Stimulated activated CD4-positive, alpha-beta T cell treated with anti-CD3 and anti-CD28 coated beads, Interleukin-2, amount 100 ng/mL, for 48 hours (primary cell): ENCODE results near the gene LARP1.
"Not testable (repeated sequence)": the region's sequence is repeated elsewhere in the genome, so short reads cannot be mapped to it uniquely, and the experiment has no call there.

Source experiments
- DNase-seq, 2 donors: peaks; one replicate each; pipeline ENCODE4 v3.0.0-alpha.2; 2020

Gene LARP1

DNA sequence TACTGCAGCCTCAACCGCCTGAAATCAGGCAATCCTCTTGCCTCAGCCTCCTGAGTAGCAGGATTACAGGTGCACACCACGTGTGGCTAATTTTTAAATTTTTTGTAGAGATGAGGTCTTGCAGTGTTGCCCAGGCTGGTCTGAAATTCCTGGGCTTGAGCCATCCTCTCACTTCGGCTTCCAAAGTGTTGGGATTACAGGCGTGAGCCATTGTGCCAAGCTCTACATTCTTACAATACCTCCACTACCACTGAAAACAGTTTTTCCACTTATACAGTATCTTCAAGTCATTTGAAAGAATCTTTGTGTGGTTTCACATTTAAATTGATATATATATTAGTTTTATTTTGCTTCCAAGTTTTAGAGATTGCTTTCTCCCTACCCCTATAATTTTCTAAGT lies 42.6 kb downstream of the LARP1 start:
- DNase-seq, result no peak

DNA sequence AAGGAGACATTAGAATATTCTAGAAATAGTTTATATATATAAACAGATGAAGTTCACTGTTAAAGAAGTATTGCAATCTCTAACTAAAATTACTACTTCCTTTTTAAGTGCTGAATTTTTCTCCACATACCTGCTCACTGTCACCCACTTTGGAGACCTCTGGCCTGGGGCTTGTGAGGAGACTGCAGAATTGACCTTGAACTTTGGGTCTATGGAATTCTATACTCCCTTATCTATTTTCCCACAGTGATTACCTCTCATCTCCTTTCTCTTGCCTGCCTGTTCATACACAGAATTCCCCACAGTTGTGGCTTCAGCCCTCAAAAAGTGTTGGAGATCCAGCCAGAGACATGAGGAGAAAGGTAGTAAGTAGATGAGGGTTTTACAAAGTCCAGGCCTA lies 45.4 kb downstream of the LARP1 start:
- no peak for DNase-seq

DNA sequence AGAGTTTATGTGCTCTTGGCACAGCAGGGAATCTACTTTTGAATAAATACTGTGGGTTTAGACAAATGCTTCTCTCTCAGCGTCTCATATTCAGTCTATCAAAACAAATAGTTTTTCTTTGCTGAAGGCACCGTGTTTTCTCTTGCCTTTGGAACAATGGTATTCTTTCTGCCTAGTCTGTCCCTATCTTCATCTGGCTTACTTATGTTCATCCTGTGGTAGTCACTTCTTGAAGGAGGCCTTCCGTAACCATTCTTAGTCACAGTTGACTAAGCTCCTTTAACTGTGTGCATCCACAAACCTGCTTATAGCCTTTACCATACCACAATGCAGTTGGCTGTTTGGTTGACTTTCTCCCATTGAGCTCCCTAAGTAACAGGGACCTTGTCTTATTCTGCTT lies 45.9 kb downstream of the LARP1 start:
- DNase-seq, result no peak

DNA sequence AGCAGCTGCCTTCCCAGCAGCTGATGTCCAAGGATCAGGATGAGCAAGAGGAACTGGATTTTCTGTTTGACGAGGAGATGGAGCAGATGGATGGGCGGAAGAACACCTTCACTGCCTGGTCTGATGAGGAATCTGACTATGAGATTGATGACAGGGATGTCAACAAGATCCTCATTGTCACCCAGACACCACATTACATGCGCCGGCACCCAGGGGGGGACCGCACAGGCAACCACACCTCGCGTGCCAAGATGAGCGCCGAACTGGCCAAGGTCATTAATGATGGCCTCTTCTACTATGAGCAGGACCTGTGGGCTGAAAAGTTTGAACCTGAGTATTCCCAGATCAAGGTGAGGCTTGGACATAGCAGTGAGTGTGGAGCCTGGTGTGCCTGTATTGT lies 46.9 kb downstream of the LARP1 start:
- DNase-seq, result no peak

DNA sequence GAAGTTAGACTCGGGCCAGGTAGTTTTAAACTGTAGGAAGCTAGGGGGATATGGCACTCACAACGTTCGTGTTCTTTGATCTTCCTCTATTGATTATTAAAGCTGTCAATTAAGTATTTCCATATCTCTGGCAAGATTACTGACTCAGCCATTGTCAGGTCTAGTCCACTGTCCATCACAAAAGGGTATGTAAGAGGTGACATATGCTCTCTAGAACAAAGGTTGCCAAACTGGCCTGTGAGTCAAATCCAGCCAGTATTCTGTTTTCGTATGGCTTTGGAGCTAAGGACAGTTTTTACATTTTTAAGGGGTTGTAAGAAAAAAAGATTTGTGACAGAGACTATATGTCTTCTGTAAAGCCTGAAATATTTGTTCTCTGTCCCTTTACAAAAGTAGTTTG lies 51.0 kb downstream of the LARP1 start:
- DNase-seq, result no peak

DNA sequence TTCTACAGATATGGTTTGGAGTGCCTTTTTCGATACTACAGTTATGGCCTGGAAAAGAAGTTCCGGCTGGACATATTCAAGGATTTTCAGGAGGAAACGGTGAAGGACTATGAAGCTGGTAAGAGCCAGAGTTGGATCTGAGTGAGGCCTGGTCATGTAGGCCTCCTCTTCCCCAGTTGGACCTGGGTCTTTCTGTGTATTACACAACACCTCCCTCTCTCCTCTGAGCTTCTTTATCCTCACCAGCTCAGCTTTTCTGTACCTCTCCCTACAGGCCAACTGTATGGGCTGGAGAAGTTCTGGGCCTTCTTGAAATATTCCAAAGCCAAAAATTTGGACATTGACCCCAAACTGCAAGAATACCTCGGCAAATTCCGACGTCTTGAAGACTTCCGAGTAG lies 56.1 kb downstream of the LARP1 start:
- DNase-seq, result no peak

- DNase-seq, result peak; percentile 53 to 57
These were observed 56.7 kb downstream of the LARP1 start for GRCh38 chr5:154811653-154812465.

DNA sequence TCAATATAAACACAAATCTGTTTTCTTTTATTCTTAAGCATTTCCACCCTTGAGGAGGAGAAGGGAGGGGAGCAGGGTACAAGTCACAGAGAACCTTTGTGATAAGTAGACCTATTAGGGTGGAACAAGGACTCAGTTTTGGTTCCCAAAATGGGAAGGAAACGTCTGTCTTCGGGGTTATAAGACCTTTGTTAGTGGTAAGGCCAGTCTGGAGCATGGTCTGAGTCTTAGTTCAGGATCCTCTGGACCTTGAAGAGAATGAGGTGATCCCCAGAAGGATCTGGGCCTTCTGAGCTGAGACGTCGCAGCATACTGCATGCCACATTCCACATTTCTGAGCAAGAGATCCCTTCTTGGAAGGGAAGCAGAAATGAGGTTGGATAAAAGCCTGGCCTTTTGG lies 58.0 kb downstream of the LARP1 start:
- DNase-seq, result no peak

DNA sequence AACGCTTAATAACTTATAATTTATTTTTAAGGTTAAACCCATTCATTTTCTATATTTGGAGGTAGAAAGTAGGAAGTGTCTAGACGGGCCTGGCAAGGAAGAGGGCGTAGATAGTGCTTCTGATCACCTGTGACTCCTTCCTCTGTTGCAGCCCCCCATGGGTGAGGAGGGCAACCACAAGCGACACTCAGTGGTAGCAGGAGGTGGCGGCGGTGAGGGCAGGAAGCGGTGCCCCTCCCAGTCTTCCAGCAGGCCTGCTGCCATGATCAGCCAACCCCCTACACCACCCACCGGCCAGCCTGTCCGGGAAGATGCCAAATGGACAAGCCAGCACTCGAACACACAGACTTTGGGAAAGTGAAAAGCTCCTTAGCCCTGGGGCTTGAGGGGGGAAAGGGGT lies 58.6 kb downstream of the LARP1 start:
- no peak for DNase-seq

- DNase-seq, result no peak
These were observed 59.8 kb downstream of the LARP1 start for GRCh38 chr5:154815025-154815424.

- no peak for DNase-seq
These were observed 60.6 kb downstream of the LARP1 start for GRCh38 chr5:154815684-154816247.

DNA sequence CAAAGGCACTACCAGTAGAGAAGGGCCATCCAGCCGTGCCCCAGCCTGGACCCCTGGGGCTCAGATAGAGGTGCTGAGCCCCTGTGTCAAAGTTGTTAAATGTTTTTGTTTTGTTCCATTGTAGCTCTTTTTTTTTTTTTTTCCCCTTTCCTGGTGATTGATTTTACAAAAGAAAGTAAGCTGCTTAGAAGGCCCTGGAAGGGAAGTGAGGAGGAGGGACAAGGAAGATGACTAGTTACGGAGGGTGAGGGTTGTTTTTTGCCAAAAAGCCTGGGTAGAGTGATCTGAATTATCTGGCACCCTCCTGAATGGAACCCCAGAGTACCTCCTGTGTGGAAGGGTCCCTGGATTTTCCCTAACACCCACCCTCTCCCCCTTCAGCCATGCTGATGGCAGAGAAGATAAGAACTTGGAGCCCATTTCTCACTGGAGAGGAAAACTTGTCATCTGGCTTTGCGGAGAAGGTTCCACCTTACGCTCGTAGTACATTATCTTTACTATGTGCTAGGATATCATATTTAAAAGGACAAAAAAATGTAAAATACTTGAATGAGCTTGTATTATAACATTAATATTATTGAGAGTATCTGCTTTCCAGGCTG lies 61.8 kb downstream of the LARP1 start:
- no peak for DNase-seq

DNA sequence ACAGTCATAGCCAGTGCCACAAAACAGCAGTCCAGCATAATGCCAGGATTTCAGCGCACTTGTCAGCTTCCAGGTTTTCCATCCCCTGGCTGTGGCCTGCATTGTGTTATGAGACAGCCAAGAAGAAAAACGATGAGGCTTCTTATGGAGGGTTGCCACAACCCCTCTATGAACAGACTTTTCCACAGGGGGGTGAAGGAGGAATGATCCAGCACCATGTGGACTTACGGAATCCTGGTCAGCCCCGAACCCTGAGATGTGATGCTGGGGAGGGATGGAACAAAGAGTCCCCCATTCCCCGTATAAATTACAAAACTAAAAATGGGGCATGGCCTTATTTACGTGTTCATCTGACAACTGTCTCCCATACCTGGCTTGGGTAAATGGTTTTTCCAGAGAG lies 62.6 kb downstream of the LARP1 start:
- DNase-seq, result no peak

- DNase-seq, result no peak
These were observed 63.4 kb downstream of the LARP1 start for GRCh38 chr5:154818471-154819116.

DNA sequence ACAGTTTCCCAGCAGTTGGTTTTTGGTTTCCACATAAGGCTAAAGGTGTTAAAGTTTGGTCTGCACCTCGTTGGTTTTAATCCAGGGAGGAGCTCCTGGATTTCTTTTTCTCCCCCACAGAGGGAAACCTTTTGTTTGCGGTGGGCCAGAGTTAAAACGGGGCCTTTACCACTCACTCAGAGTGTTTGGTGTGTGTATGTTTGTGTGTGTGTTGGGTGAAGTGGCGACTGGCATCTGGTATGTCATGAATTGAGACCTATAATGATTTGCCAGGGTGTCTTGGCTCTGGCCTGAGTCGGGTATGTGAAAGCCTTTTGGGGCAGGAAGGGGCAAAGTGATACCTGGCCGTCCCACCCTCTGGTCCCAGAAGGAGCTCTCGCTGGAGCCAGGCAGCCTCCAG lies 64.4 kb downstream of the LARP1 start:
- DNase-seq, result no peak

GRCh38 chr5:154820383-154820782 lies 65.2 kb downstream of the LARP1 start:
- no peak for DNase-seq

GRCh38 chr5:154822896-154823295 lies 67.7 kb downstream of the LARP1 start:
- not testable (repeated sequence) for DNase-seq

GRCh38 chr5:154823605-154824004 lies 68.4 kb downstream of the LARP1 start:
- no peak for DNase-seq

GRCh38 chr5:154824070-154824469 lies 68.9 kb downstream of the LARP1 start:
- no peak for DNase-seq

DNA sequence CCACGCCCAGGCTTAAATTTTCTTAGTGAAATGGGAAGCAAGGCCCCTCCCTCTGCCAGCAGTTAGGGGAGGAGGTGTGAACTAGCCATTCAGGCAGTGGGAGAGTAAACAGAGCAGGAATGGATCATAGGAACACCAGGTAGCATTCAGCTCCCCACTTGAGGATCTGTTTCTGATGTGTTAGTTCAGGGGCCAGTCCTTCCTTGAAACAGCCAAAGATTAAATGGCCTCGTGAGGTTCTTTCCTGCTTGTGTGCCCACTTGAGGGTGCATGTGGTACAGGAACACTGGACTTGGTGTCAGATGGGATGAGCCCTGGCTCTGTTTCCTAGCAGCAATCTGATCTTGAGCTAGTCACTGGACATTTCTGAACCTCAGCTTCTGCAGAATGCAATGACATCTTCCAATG lies 74.0 kb downstream of the LARP1 start:
- DNase-seq, result no peak

- DNase-seq, result peak in 1 of 2 donors; percentile 5
These were observed 74.5 kb downstream of the LARP1 start for GRCh38 chr5:154829589-154830218.

DNA sequence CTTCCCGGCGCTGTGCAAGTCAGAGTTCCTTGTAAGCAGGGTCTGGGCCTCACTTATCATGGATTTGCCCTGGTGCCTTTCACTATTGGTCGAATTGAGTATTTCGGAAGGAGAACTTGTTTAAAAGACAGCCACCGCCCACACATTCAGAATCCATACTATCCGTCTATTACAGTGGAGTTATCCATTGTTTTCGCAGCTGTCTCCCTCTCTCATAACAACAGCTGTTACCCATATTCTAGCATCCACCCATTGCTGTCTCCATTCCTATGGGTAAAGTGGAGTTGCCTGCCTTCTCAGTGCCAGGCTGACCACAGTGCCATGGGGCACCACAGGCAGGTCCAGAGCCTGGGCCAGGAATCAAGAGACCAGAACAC lies 75.0 kb downstream of the LARP1 start:
- DNase-seq, result no peak

DNA sequence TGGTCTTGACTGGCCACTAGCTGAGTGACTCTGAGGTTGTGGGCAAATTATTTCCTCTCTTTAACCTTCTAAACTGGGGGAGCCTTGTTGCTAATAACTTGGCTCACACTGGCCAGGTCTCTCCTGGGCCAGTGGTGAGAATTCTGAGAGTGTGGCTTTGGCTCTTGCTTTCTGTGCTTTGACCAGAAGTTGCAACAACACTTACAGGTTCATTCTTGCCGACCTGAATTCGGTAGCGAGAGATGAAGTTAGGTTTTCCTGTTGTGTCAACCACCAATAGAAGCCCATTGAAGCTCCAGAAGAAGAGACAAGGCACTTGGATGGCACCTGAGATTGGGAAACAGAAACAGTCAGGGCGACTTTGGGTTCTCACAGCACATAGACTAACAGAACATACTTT lies 75.4 kb downstream of the LARP1 start:
- DNase-seq, result no peak

DNA sequence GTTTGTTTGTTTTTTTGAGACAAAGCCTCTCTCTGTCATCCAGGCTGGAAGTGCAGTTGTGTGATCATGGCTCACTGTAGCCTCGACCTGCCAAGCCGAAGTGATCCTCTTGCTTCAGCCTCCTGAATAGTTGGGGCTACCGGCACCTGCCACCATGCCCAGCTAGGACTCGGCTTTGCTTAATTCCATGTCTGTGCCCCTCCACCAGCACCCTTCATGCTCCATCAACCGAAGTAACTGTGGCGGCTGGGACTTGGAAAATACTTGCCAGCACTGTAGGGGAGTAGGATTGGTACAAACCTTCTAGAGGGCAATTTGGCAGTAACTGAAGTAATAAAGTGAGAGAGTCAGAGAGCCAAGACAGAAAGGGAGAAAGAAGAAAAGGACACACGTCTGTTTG lies 76.3 kb downstream of the LARP1 start:
- no peak for DNase-seq
